ENCODE measurements around the gene NTSR1.

Gene NTSR1

DNA sequence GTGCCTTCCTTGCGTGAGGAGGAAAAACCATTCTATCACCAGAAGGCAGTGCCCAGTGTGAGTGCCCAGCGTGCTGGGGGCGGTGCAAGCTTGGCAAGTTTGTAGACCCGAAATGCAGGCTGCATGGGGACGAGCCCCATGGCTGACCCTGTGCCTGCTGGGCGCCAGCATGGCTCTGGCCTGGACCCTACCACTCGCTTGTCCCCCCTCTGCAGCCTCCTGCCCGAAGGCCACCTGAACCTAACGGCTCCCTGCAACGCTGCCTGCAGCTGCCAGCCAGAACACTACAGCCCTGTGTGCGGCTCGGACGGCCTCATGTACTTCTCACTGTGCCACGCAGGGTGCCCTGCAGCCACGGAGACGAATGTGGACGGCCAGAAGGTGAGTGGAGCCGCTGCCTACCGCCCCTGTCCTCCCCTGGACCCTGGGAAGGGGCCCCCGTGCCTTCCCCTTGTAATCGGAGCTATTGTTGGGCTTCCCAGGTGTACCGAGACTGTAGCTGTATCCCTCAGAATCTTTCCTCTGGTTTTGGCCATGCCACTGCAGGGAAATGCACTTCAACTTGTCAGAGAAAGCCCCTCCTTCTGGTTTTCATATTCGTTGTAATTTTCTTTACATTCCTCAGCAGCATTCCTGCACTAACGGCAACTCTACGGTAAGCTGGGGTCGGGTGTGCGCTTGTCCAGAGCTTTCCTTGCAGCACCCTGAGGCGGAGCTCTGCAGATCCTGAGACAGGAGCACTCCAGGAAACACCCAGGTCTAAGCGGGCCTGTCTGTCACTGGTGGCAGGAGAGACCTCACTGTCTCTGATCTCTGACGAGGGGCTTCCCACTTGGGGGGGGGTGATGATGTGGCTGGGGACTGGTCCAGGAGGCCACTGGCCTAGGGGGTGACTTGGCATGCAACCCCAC lies 40.9 kb upstream of the NTSR1 start:
- TF ChIP-seq, protein P1, sequence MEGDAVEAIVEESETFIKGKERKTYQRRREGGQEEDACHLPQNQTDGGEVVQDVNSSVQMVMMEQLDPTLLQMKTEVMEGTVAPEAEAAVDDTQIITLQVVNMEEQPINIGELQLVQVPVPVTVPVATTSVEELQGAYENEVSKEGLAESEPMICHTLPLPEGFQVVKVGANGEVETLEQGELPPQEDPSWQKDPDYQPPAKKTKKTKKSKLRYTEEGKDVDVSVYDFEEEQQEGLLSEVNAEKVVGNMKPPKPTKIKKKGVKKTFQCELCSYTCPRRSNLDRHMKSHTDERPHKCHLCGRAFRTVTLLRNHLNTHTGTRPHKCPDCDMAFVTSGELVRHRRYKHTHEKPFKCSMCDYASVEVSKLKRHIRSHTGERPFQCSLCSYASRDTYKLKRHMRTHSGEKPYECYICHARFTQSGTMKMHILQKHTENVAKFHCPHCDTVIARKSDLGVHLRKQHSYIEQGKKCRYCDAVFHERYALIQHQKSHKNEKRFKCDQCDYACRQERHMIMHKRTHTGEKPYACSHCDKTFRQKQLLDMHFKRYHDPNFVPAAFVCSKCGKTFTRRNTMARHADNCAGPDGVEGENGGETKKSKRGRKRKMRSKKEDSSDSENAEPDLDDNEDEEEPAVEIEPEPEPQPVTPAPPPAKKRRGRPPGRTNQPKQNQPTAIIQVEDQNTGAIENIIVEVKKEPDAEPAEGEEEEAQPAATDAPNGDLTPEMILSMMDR (IDR thresholded peaks at IDR 0.05; ENCODE audit: borderline replicate concordance, insufficient read depth, low read depth, low read length), result no peak
- no peak overlapping the region for H3K4me3 ChIP-seq (ENCODE audit: low read depth, low read length)

DNA sequence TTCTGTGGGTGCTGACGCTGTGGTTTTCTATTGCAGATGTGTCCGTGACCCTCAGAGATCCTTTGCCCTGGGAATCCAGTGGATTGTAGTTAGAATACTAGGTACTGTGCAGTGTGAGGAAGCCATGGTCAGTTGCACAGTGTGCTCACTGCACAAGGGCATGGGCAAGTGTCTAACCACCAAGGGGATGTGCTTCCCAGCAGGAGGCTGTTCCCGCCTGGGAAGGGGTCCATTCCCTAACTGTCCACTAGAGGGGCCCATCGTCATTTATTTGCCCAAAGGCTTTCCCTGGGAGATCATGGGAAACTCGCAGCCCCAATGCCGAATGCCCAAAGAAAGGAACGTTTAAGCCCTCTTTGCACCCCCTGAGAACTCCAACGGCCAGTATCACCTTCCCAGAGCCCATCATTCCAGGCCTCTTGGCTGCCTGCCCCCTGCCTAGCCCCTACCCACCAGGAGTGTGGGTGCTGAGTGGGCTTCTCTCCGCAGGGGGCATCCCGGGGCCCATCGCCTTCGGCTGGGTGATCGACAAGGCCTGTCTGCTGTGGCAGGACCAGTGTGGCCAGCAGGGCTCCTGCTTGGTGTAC lies 40.1 kb upstream of the NTSR1 start:
- no peak overlapping the region for H3K4me3 ChIP-seq (ENCODE audit: low read depth, low read length)
- TF ChIP-seq, protein P1 (IDR thresholded peaks at IDR 0.05; ENCODE audit: borderline replicate concordance, insufficient read depth, low read depth, low read length), result peak; percentile 72

DNA sequence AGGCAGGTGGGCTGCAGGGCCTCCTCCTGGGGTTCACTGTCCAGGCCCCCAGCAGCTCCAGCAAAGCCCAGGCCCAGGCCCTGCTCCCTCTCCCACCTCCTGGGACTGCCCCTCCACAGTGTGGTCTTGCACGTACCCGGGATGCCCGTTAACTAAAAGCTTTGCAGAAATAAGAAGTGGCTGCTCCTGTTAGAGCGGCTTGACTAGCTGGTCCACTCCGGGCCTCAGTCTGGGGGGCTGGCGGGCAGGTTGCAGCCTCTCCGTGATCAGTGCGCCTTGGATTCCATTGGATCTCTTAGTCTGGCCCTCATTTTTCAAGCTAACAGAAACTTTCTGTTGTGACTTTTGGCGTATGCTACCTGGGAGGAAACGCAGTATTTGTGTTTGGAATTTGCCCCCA lies 39.4 kb upstream of the NTSR1 start:
- no peak overlapping the region for H3K4me3 ChIP-seq (ENCODE audit: low read depth, low read length)
- TF ChIP-seq, protein P1 (IDR thresholded peaks at IDR 0.05; ENCODE audit: borderline replicate concordance, insufficient read depth, low read depth, low read length), result no peak

DNA sequence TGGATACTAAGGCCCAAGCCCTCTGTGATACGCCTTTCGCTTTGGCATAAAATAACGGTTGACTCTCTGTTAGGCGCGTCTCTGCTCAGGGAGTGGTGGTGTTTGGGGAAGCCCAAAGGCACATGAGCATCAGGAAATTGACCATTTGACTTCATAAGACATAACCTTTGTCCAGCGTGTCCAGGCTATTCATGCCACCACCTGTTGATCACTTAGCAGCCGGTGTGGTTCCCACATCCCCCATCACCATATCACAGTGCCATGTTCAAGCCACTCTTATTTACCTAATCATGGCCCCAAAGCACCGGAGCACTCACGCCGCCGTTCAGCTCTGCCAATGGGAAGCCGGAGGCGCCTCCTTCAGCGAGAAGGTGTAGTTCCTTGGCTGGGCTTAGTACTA lies 38.5 kb upstream of the NTSR1 start:
- no peak overlapping the region for H3K4me3 ChIP-seq (ENCODE audit: low read depth, low read length)
- TF ChIP-seq, protein P1 (IDR thresholded peaks at IDR 0.05; ENCODE audit: borderline replicate concordance, insufficient read depth, low read depth, low read length), result no peak

DNA sequence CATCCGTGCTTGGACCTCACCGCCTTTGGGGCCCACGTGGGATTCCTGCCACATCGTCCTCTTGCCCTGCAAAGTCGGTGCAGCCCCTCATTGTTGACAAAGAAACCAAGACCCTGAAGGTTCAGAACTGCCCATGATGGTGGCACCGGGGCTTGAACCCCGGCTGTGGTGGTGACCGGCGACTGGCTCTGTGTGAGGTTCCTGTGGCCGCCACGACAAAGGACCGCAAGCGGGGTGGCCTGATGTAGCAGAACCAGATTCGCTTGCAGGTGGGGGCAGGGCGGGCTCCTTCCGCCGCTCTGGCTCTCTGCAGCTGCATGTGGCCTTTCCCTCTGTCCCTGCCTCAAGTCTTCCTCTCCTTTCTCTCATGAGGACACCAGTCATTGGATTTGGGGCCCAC lies 37.6 kb upstream of the NTSR1 start:
- no peak overlapping the region for H3K4me3 ChIP-seq (ENCODE audit: low read depth, low read length)
- TF ChIP-seq, protein P1 (IDR thresholded peaks at IDR 0.05; ENCODE audit: borderline replicate concordance, insufficient read depth, low read depth, low read length), result no peak

DNA sequence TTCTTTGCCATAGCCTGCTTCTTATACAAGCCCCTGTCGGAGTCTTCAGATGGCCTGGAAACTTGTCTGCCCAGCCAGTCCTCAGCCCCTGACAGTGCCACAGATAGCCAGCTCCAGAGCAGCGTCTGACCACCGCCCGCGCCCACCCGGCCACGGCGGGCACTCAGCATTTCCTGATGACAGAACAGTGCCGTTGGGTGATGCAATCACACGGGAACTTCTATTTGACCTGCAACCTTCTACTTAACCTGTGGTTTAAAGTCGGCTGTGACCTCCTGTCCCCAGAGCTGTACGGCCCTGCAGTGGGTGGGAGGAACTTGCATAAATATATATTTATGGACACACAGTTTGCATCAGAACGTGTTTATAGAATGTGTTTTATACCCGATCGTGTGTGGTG lies 36.9 kb upstream of the NTSR1 start:
- H3K4me3 ChIP-seq (ENCODE audit: low read depth, low read length), result no peak overlapping the region

More for the DNA sequence above, 36.9 kb upstream of the NTSR1 start:
- TF ChIP-seq, protein P1 (IDR thresholded peaks at IDR 0.05; ENCODE audit: borderline replicate concordance, insufficient read depth, low read depth, low read length), result no peak
